K562 (cell line): ENCODE data around the gene PPP3CB. TPM values are rescaled to one million over a fixed set of nuclear protein-coding genes. Genes with fewer than 3 reads are reported as not detected.

Experiments
- ATAC-seq: fragments of 200-7000 bp; cut with Tn5 transposase; 3 replicates; pipeline ENCODE4 v1.9.1; 2020; ENCODE audit warnings: moderate library complexity
- BruUV-seq: library from RNA; stranded (reverse); fragments of 400-500 nt; replicated peaks from 2 replicates; lab custom pipeline; 2021; lab: Mats Ljungman, UMichigan
- CTCF ChIA-PET: fragments of 300-600 bp; formaldehyde crosslinking; extraction: SDS; loops from one replicate; lab custom pipeline; 2021; ENCODE audit warnings: low intra/inter-chr PET ratio; lab: Yijun Ruan, JAX
- POLR2A ChIA-PET: fragments of 300-600, 350-650 bp; sonication (Branson Sonifier 250); formaldehyde crosslinking; extraction: SDS; loops from one replicate; lab custom pipeline; 2021; ENCODE audit warnings: antibody characterized with exemption, inconsistent platforms; lab: Yijun Ruan, JAX
- DNase-seq, 4 experiments: peaks; one replicate each; pipeline versions ENCODE4 v3.0.0 to v3.0.0-alpha.2; 2011 to 2018; ENCODE audit warnings: low spot score in 3 of 4, mixed read lengths in 3 of 4; ENCODE audit errors: extremely low read depth in 1 of 4
- FAIRE-seq: peaks from 2 replicates; lab custom pipeline; 2011; peaks lifted over from hg19 to GRCh38; lab: Jason Lieb, UNC
- H2AFZ ChIP-seq: 2 replicates; pipeline ENCODE4 v1.6.0; 2011; ENCODE audit warnings: low read depth, low read length, control low read depth, inconsistent platforms
- H3K27ac ChIP-seq: fragments of 200-600 bp; 3 replicates; pipeline ENCODE4 v1.8.0; 2011; ENCODE audit warnings: low read depth, mild to moderate bottlenecking, control low read depth, inconsistent platforms, low read length, moderate library complexity, mixed read lengths; ENCODE audit errors: extremely low read depth
- H3K27me3 ChIP-seq, 2 experiments: fragments of 300-600 bp in 1 of 2; 2 replicates in 1 of 2; 3 replicates in 1 of 2; pipeline versions ENCODE4 v1.6.0 to v1.8.0; 2011; ENCODE audit warnings: inconsistent platforms in 2 of 2, low read length in 2 of 2, mild to moderate bottlenecking in 1 of 2, mixed read lengths in 1 of 2, moderate library complexity in 1 of 2; ENCODE audit not compliant: control insufficient read depth in 2 of 2, insufficient read depth in 2 of 2
- H3K36me3 ChIP-seq: fragments of 300-600 bp; 3 replicates; pipeline ENCODE4 v1.8.0; 2011; ENCODE audit warnings: mild to moderate bottlenecking, low read length, inconsistent platforms; ENCODE audit not compliant: control insufficient read depth, insufficient read depth
- H3K4me1 ChIP-seq, 2 experiments: fragments of 200-600 bp in 1 of 2; replicated peaks in 1 of 2; 2 replicates in 1 of 2; 3 replicates in 1 of 2; pipeline versions ENCODE4 v1.5.1 to v1.8.0; 2011; ENCODE audit warnings: inconsistent platforms in 2 of 2, low read length in 2 of 2, mild to moderate bottlenecking in 1 of 2, mixed read lengths in 1 of 2, moderate library complexity in 1 of 2; ENCODE audit not compliant: control insufficient read depth in 2 of 2, insufficient read depth in 2 of 2
- H3K4me2 ChIP-seq: 2 replicates; pipeline ENCODE4 v1.6.1; 2011; ENCODE audit warnings: low read length, control low read depth, inconsistent platforms, mixed read lengths; ENCODE audit not compliant: insufficient read depth
- H3K4me3 ChIP-seq: fragments of 200-600 bp; sonication (generic), shearing (Covaris generic); 2 replicates; pipeline ENCODE4 v1.5.1; 2016; ENCODE audit warnings: control low read depth, inconsistent platforms
- H3K79me2 ChIP-seq: fragments of 200-600 bp; 3 replicates; pipeline ENCODE4 v1.8.0; 2011; ENCODE audit warnings: low read length, inconsistent platforms; ENCODE audit not compliant: control insufficient read depth, insufficient read depth
- H3K9ac ChIP-seq, 2 experiments: 2 replicates each; pipeline versions ENCODE4 v1.6.0 to v1.6.1; 2011; ENCODE audit warnings: low read depth in 2 of 2, low read length in 2 of 2, control low read depth in 1 of 2, inconsistent platforms in 1 of 2, mild to moderate bottlenecking in 1 of 2, mixed read lengths in 1 of 2; ENCODE audit not compliant: insufficient read depth in 1 of 2
- H3K9me1 ChIP-seq: one replicate; pipeline ENCODE4 v1.6.0; 2011; ENCODE audit warnings: inconsistent platforms, mild to moderate bottlenecking, low read length, moderate library complexity; ENCODE audit not compliant: control insufficient read depth, insufficient read depth
- H3K9me3 ChIP-seq: replicated peaks from 2 replicates; pipeline ENCODE4 v1.5.1; 2011; ENCODE audit warnings: low read depth, low read length, inconsistent platforms; ENCODE audit not compliant: control insufficient read depth, insufficient read depth
- H4K20me1 ChIP-seq: replicated peaks from 2 replicates; pipeline ENCODE4 v1.6.1; 2011; ENCODE audit warnings: low read length, inconsistent platforms, mixed read lengths; ENCODE audit not compliant: control insufficient read depth, insufficient read depth
- ARID2 ChIP-seq: fragments of 450-650 bp; IDR thresholded peaks from 2 replicates; pipeline ENCODE4 v1.6.1; 2017; ENCODE audit warnings: antibody characterized with exemption, mild to moderate bottlenecking
- BHLHE40 ChIP-seq: IDR thresholded peaks from 2 replicates; pipeline ENCODE4 v1.6.1; 2011; ENCODE audit warnings: low read length, improper control_type of control experiment
- CEBPG ChIP-seq, 3 experiments: fragments of 200-800 bp in 1 of 3; sonication (Bioruptor generic) in 1 of 3; sonication (generic) in 1 of 3; formaldehyde crosslinking in 1 of 3; IDR thresholded peaks in 2 of 3; conservative IDR thresholded peaks in 1 of 3; 2 replicates each; pipeline versions ENCODE4 v1.6.1 to v1.8.0; 2016 to 2022; ENCODE audit warnings: missing compliant biosample characterization in 2 of 3, missing genetic modification characterization in 2 of 3, mild to moderate bottlenecking in 1 of 3, missing genetic modification reagents in 1 of 3
- GABPB1 ChIP-seq: sonication (generic); formaldehyde crosslinking; IDR thresholded peaks from 2 replicates; pipeline ENCODE4 v1.8.0; 2022; ENCODE audit warnings: mild to moderate bottlenecking, missing genetic modification reagents
- HCFC1 ChIP-seq: IDR thresholded peaks from 2 replicates; pipeline ENCODE4 v1.6.1; 2012; ENCODE audit warnings: low read depth, low read length, improper control_type of control experiment
- HLTF ChIP-seq: fragments of 450-650 bp; IDR thresholded peaks from 2 replicates; pipeline ENCODE4 v1.6.1; 2016
- HNRNPK ChIP-seq: fragments of 200-400 bp; formaldehyde crosslinking; IDR thresholded peaks from one replicate; pipeline ENCODE4 v1.6.1; 2018; ENCODE audit warnings: mild to moderate bottlenecking, low read depth, low read length; ENCODE audit not compliant: poor library complexity, severe bottlenecking
- NR2C1 ChIP-seq, 2 experiments: fragments of 450-650 bp; IDR thresholded peaks; 2 replicates each; pipeline ENCODE4 v1.6.1; 2017; ENCODE audit warnings: mild to moderate bottlenecking in 2 of 2, antibody characterized with exemption in 1 of 2, inconsistent platforms in 1 of 2, missing compliant biosample characterization in 1 of 2, missing genetic modification characterization in 1 of 2
- PML ChIP-seq: IDR thresholded peaks from 2 replicates; pipeline ENCODE4 v1.6.1; 2012; ENCODE audit warnings: low read length, inconsistent platforms
- RBM15 ChIP-seq: fragments of 200-400 bp; formaldehyde crosslinking; IDR thresholded peaks from 2 replicates; pipeline ENCODE4 v1.6.1; 2018; ENCODE audit warnings: mild to moderate bottlenecking, low read length, moderate library complexity; ENCODE audit not compliant: insufficient read depth
- SMAD1 ChIP-seq: fragments of 150-350 bp; IDR thresholded peaks from 2 replicates; pipeline ENCODE4 v1.6.1; 2014; ENCODE audit warnings: low read length, low read depth; ENCODE audit not compliant: partially characterized antibody
- SRF ChIP-seq, 2 experiments: fragments of 250-450, 450-650 bp in 1 of 2; sonication (Bioruptor Pico) in 1 of 2; sonication (generic) in 1 of 2; formaldehyde crosslinking; IDR thresholded peaks; 2 replicates each; pipeline versions ENCODE4 v1.5.0 to v1.5.1; 2020 to 2022; ENCODE audit warnings: mild to moderate bottlenecking in 1 of 2, missing genetic modification reagents in 1 of 2
- WGBS: fragments of 100-300 bp; shearing (Covaris generic); methylation state at CpG from one replicate; pipeline ENCODE4 v1.1.6; 2016; ENCODE audit warnings: low coverage, mixed read lengths; ENCODE audit not compliant: insufficient coverage; ENCODE audit errors: missing lambda C conversion rate; 5-methylcytosine and 5-hydroxymethylcytosine counted together
- in situ Hi-C: fragments of 300-500 bp; cut with MboI; formaldehyde crosslinking; loops from 4 replicates; pipeline ENCODE4 v1.15.0; 2018; ENCODE audit warnings: inconsistent platforms, mixed read lengths
- intact Hi-C: fragments of 100-400 bp; cut with micrococcal nuclease; formaldehyde crosslinking; loops from 2 replicates; pipeline ENCODE4 v1.14.2; 2022
- polyA plus RNA-seq, 8 experiments: library from polyadenylated mRNA; depleted of rRNA in 4 of 8; stranded (reverse) in 5 of 8; unstranded in 3 of 8; fragments of >200 nt; fragmentation: Nextera tagmentation in 2 of 8; fragmentation: Illumina TruSeq in 1 of 8; extraction: Ambion mirVana in 2 of 8; extraction: Trizol in 1 of 8; gene quantifications; 2 replicates each; pipeline versions ENCODE4 v1.2.1 to v1.2.3, GENCODE V29; 2011 to 2014; ENCODE audit warnings: inconsistent platforms in 1 of 8, missing spikeins in 1 of 8
- total RNA-seq, 7 experiments: library from RNA; depleted of rRNA in 6 of 7; stranded (reverse); fragments of >200 nt in 6 of 7; fragmentation: Illumina TruSeq in 2 of 7; extraction: Trizol in 2 of 7; gene quantifications; 2 replicates each; pipeline versions ENCODE4 v1.2.1 to v1.2.3, GENCODE V29; 2011 to 2021; ENCODE audit warnings: low replicate concordance in 1 of 7
- TF ChIP-seq, protein P1 (sequence below): conservative IDR thresholded peaks from 2 replicates; pipeline ENCODE4 v1.6.1; 2011; ENCODE audit warnings: low read depth, mild to moderate bottlenecking, low read length; ENCODE audit not compliant: control insufficient read depth
- TF ChIP-seq, protein P2 (sequence below): fragments of 250-450 bp; sonication (Bioruptor Pico); IDR thresholded peaks from 2 replicates; pipeline ENCODE4 v1.4.0; 2020
- TF ChIP-seq, protein P3 (sequence below): sonication (generic); formaldehyde crosslinking; IDR thresholded peaks from 2 replicates; pipeline ENCODE4 v1.8.0; 2022; ENCODE audit warnings: mild to moderate bottlenecking, missing genetic modification reagents

PPP3CB gene
- total and polyA plus RNA-seq, 9 of the 15 experiments (the other 6 are each of a cell fraction or from before 2014, with no cell fraction given), result 9.6 to 27.6 (median 17.8) TPM

DNA sequence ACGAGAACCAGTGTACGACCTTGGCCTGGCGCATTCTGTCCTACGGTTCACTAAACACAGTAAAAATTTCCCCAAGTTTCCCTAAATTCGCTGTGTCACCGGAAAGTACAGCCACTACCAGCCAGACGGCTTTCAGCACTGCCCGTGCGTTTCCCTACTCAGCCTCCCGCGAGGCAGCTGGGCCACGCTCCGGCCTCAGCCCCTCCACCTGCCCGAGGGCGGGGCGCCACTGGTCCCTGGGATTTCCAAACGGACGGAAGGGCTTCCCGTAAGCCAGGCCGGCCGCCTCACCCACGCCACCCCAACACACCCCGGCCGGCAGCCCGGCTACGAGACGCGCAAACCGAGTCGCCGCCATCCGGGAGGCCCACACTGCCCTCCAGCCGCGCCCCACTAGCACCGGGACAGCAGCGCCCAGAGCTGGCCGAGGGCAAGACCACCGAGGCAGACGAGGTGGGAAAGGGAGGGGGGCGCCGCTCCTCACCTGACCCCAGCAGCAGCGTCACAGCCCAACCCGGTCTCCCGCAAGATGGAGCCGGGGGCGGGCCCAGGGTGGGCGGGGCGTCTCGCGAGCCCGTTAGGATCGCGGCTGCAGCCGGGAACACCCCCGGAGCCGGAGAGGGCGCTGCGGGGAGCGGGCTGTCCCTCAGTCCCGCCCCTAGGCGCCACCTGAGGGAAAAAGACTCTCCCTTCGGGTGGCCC, 82.1 kb downstream of the PPP3CB start, which contains the start of gene ANXA7:
TSS of gene ANXA7 (minus strand) at position 531 of the 702 bp plus-strand sequence. CDS start 13,202 bp downstream, outside the sequence.
- no peaks in the 10 kb centered on the region; the same call in 2 of the 3 replicates for H3K36me3 ChIP-seq
- BruUV-seq, result TSS peak; percentile 62
- peak within 1 kb of the TSS; percentile 90 for H2AFZ ChIP-seq
- CTCF ChIA-PET, result no interaction called here
- H4K20me1 ChIP-seq, result peaks cover 20% of the 10 kb centered on the region
- FAIRE-seq, result peak; percentile 54
- in situ Hi-C loops (no loop called here), intact Hi-C loops (loop anchor here (2.0 to 5.0 kb wide), 3 partner anchors 43 to 166 kb away; partner anchors contain the start of genes DNAJC9 and PPP3CB)
- H3K4me2 ChIP-seq, result peak within 1 kb of the TSS; percentile 99
- H3K79me2 ChIP-seq, result peaks cover 51% of the 10 kb centered on the region
- peak; percentile 99 for ATAC-seq
- peak within 1 kb of the TSS; percentile 95 for H3K27ac ChIP-seq
- no peaks in the 10 kb centered on the region for H3K9me1 ChIP-seq
- peak within 1 kb of the TSS; percentile 90 to 96 for H3K9ac ChIP-seq
- DNase-seq, result peak; percentile 97 to 100 (median 100)
- POLR2A ChIA-PET, result interaction anchor here (0.6 to 3.9 kb wide), 13 partner anchors 10 to 331 kb away, joined by 3 to 16 read pairs (median 3); partner anchors contain the start of genes DNAJC9, PPP3CB and SEC24C
- H3K4me1 ChIP-seq, result peaks cover 9 to 11% of the 10 kb centered on the region in 2 experiments; a peak in 4 of 5 replicates
- peak within 1 kb of the TSS; percentile 89 for H3K4me3 ChIP-seq
- H3K9me3 ChIP-seq, result no peaks in the 10 kb centered on the region
- H3K27me3 ChIP-seq, result no peaks in the 10 kb centered on the region
- under 1% methylated on average over 47 of the region's 62 CpGs for WGBS
- peak; percentile 27 for TF ChIP-seq SMAD1
- peak; percentile 26; the same call in 1 of the 2 replicates for TF ChIP-seq NR2C1 (IDR thresholded peaks at IDR 0.05)
- TF ChIP-seq NR2C1 (tag; IDR thresholded peaks at IDR 0.05), result peak; percentile 46; the same call in 1 of the 2 replicates
- TF ChIP-seq BHLHE40, result peak; percentile 16; the same call in 1 of the 2 replicates
- TF ChIP-seq, protein P1, sequence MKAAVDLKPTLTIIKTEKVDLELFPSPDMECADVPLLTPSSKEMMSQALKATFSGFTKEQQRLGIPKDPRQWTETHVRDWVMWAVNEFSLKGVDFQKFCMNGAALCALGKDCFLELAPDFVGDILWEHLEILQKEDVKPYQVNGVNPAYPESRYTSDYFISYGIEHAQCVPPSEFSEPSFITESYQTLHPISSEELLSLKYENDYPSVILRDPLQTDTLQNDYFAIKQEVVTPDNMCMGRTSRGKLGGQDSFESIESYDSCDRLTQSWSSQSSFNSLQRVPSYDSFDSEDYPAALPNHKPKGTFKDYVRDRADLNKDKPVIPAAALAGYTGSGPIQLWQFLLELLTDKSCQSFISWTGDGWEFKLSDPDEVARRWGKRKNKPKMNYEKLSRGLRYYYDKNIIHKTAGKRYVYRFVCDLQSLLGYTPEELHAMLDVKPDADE, result peak; percentile 52; the same call in 1 of the 2 replicates
- TF ChIP-seq RBM15, result no peak
- peak; percentile 75 for TF ChIP-seq HNRNPK
- TF ChIP-seq HLTF, result 0 out of 2 replicates have a peak, but pooled peaks have one; percentile 71
- TF ChIP-seq, protein P2, sequence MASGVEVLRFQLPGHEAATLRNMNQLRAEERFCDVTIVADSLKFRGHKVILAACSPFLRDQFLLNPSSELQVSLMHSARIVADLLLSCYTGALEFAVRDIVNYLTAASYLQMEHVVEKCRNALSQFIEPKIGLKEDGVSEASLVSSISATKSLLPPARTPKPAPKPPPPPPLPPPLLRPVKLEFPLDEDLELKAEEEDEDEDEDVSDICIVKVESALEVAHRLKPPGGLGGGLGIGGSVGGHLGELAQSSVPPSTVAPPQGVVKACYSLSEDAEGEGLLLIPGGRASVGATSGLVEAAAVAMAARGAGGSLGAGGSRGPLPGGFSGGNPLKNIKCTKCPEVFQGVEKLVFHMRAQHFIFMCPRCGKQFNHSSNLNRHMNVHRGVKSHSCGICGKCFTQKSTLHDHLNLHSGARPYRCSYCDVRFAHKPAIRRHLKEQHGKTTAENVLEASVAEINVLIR (CRISPR knock-in tag), result peak; percentile 32; the same call in 1 of the 2 replicates
- TF ChIP-seq HCFC1, result peak; percentile 10; the same call in 1 of the 2 replicates
- TF ChIP-seq ARID2, result 0 out of 2 replicates have a peak, but pooled peaks have one; percentile 49
- TF ChIP-seq PML, result no peak; the same call in 1 of the 2 replicates
- peak; percentile 81 for TF ChIP-seq GABPB1 (CRISPR knock-in tag)
- TF ChIP-seq, protein P3, sequence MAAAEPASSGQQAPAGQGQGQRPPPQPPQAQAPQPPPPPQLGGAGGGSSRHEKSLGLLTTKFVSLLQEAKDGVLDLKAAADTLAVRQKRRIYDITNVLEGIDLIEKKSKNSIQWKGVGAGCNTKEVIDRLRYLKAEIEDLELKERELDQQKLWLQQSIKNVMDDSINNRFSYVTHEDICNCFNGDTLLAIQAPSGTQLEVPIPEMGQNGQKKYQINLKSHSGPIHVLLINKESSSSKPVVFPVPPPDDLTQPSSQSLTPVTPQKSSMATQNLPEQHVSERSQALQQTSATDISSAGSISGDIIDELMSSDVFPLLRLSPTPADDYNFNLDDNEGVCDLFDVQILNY (CRISPR knock-in tag), result no peak; the same call in 1 of the 2 replicates
- peak in 1 of 2 experiments; percentile 58; a peak in 2 of 4 replicates for TF ChIP-seq SRF (CRISPR knock-in tag; IDR thresholded peaks at IDR 0.05)
- peak; percentile 55 for TF ChIP-seq CEBPG (CRISPR knock-in tag; IDR thresholded peaks at IDR 0.05)
- no peak for TF ChIP-seq CEBPG (tag; conservative IDR thresholded peaks at IDR 0.05 in 1 of 2, IDR thresholded peaks at IDR 0.05 in 1 of 2)
